K562 treated with DMSO at 1 percent for 12 hours (cell line): Measurements from ENCODE around the gene REXO2. TPM values are rescaled to one million over a fixed set of nuclear protein-coding genes. Genes with fewer than 3 reads are reported as not detected.

Experiments used
- total RNA-seq: library from RNA; unstranded; fragments of 300-600 nt; gene quantifications from 2 replicates; pipeline ENCODE4 v1.2.3, GENCODE V29; 2022; ENCODE audit not compliant: insufficient read depth

REXO2 gene
- 82.9 and 92.6 TPM in 2 replicates for total RNA-seq

DNA sequence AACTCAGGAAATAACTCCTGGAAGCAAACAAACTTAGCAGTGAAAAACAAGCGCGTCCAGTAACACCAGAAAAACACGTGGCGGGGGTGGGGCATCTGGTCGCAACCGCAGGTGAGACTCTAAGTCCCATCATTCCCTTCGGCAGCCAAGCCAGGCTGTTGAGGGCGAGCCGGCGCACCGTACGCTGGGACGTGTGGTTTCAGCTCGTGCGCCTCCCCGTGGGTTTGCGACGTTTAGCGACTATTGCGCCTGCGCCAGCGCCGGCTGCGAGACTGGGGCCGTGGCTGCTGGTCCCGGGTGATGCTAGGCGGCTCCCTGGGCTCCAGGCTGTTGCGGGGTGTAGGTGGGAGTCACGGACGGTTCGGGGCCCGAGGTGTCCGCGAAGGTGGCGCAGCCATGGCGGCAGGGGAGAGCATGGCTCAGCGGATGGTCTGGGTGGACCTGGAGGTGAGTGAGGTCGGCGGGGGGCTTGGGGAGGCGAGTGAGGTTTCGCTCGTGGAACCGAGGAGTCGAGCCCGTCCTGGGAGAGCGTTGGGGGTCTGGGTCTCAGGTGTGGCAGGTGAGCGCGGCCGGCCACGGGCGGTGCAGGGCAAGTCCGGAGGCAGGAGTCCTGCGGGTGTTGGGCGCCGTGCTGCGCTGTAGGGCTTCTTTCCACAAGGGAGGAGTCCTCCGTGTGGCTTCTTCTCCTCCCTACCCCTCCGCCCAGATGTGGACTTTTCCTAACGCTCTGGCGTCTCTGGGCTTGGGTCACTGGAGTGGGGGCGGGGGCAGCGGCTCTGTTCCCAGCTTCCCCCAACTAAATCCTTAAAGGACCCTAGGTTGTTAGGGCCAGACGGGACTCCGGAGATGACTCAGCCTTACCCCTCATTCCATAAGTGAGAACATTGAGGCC lies at the start of gene REXO2:
TSS of gene REXO2 (plus strand) at position 239 of the 892 bp plus-strand sequence. CDS start at position 301, 62 bp downstream.

DNA sequence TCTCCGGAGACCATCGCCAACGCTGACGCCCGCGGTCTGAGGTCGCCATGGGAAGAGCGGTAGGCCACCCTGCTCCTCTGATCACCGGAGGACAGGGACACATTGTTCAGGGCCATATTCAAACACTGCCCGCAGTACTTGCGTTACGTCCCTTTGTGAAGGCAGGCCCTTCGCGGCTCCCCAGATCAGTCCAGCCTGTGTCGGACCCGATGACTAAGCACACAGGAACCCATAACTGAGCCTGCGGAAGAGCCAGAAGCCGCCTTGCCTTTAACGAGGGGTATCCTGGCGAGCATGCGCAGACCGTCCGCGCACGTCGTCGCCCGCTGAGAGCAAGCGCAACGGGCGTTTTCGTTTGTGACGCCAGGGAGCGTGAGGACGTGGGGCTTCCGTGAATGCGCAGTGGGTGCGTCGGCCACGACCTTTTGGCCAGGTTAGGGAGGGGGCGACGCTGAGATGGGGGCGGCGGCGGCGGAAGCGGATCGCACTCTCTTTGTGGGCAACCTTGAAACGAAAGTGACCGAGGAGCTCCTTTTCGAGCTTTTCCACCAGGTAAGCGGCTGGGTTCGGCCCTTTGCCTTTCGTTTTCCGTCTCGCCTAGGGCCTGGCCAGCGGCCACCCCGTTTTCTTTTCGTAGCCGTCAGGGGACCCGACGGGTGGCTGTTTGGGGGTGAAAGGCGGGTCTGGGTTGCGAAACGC lies 38.9 kb upstream of the REXO2 start, which contains the start of the genes C11orf71 and RBM7:
TSS of gene C11orf71 (minus strand) at position 296 of the 699 bp plus-strand sequence. CDS start at position 116, 180 bp downstream.
TSS of gene RBM7 (plus strand) at position 451 of the 699 bp plus-strand sequence. CDS start at position 457, 6 bp downstream.

Other genes starting within 250 kb of the REXO2 start
- 30.7 and 82.4 TPM in 2 replicates for gene NNMT, start 143.1 kb upstream of the REXO2 start, total RNA-seq
- gene C11orf71, start 39.0 kb upstream of the REXO2 start, total RNA-seq = 3.3 and 7.3 TPM in 2 replicates
- 7.4 and 20.6 TPM in 2 replicates for gene RBM7, start 38.8 kb upstream of the REXO2 start, total RNA-seq
- gene NXPE1, start 120.4 kb downstream of the REXO2 start, total RNA-seq = not detected in 2 replicates
- not detected in 2 replicates for gene NXPE4, start 156.3 kb downstream of the REXO2 start, total RNA-seq
- not detected in 2 replicates for gene NXPE2, start 239.1 kb downstream of the REXO2 start, total RNA-seq